Tibial nerve (tissue), 4 donors: Measurements from ENCODE around the gene MRPL52. TPM values are rescaled to one million over a fixed set of nuclear protein-coding genes. Genes with fewer than 3 reads are reported as not detected.
"Not testable (repeated sequence)": the region's sequence is repeated elsewhere in the genome, so short reads cannot be mapped to it uniquely, and the experiment has no call there.

Experiments used
- DNase-seq, 2 donors: peaks; one replicate each; pipeline ENCODE4 v3.0.0-alpha.2; 2019; ENCODE audit warnings: low spot score in 2 of 2
- H3K27ac ChIP-seq, 4 donors: fragments of 200-600 bp; sonication (generic) in 3 of 4; one replicate each; pipeline ENCODE4 v1.5.1; 2017 to 2019; ENCODE audit warnings: mild to moderate bottlenecking in 1 of 4
- H3K27me3 ChIP-seq, 2 donors: fragments of 200-600 bp; sonication (generic) in 1 of 2; one replicate each; pipeline versions ENCODE4 v1.5.1 to v1.6.0; 2017 to 2019
- H3K36me3 ChIP-seq, 3 donors: fragments of 200-600 bp; sonication (generic); one replicate each; pipeline ENCODE4 v1.5.1; 2018 to 2019
- H3K4me1 ChIP-seq, 4 donors: fragments of 200-600 bp; sonication (generic) in 3 of 4; one replicate each; pipeline ENCODE4 v1.5.1; 2017 to 2019
- H3K4me3 ChIP-seq, 4 donors: fragments of 200-600 bp; sonication (generic) in 3 of 4; one replicate each; pipeline ENCODE4 v1.5.1; 2017 to 2019; ENCODE audit warnings: mild to moderate bottlenecking in 1 of 4, moderate library complexity in 1 of 4
- H3K9me3 ChIP-seq, 4 donors: fragments of 200-600 bp; sonication (generic) in 3 of 4; one replicate each; pipeline ENCODE4 v1.5.1; 2017 to 2019
- CTCF ChIP-seq, 5 experiments: fragments of 200-600 bp in 3 of 5; fragments of 450-650 bp in 2 of 5; sonication (generic) in 3 of 5; IDR thresholded peaks; one replicate each; pipeline ENCODE4 v1.5.1; 2016 to 2019; ENCODE audit warnings: antibody characterized with exemption in 5 of 5, mild to moderate bottlenecking in 3 of 5, moderate library complexity in 2 of 5
- EP300 ChIP-seq, 2 donors: sonication (generic); formaldehyde crosslinking; IDR thresholded peaks; one replicate each; pipeline ENCODE4 v1.6.1; 2017; ENCODE audit warnings: antibody characterized with exemption in 2 of 2, mild to moderate bottlenecking in 1 of 2
- POLR2A ChIP-seq, 2 donors: fragments of 450-650 bp; IDR thresholded peaks; one replicate each; pipeline ENCODE4 v1.6.1; 2017; ENCODE audit warnings: antibody characterized with exemption in 2 of 2, mild to moderate bottlenecking in 2 of 2, moderate library complexity in 2 of 2
- WGBS, 2 donors: methylation state at CpG; one replicate each; pipeline ENCODE4 v1.1.5; 2018; 5-methylcytosine and 5-hydroxymethylcytosine counted together
- total RNA-seq, 4 donors: library from RNA; depleted of rRNA; stranded (reverse); fragments of >200 nt; gene quantifications; one replicate each; pipeline ENCODE4 v1.1.0, GENCODE V29; 2016

MRPL52 gene
- total RNA-seq, 4 donors from 2014 or later: 26.7 to 44.0 (median 30.2) TPM

- Histone ChIP-seq H3K4me3 (no peak overlapping the region), H3K27me3 (no peaks in the 10 kb centered on the region), H3K27ac (no peak overlapping the region), H3K4me1 (peaks cover 0 to 35% (median 5%) of the 10 kb centered on the region in 4 donors), H3K9me3 (no peaks in the 10 kb centered on the region), H3K36me3 (no peaks in the 10 kb centered on the region)
- DNase-seq: no peak
- no peak for TF ChIP-seq POLR2A (IDR thresholded peaks at IDR 0.05)
- 46 to 47% methylated on average over 8 of the region's 8 CpGs for WGBS, 2 donors
Observed at GRCh38 chr14:22824711-22825359, 4.9 kb upstream of the MRPL52 start.

- peak overlapping the region; percentile 49 to 84 (median 74) for H3K27ac ChIP-seq
- not testable (repeated sequence) for DNase-seq
- WGBS, 2 donors: 81 to 83% methylated on average over 12 of the region's 12 CpGs
Observed at GRCh38 chr14:22829076-22829660, 519 bp upstream of the MRPL52 start.

DNA sequence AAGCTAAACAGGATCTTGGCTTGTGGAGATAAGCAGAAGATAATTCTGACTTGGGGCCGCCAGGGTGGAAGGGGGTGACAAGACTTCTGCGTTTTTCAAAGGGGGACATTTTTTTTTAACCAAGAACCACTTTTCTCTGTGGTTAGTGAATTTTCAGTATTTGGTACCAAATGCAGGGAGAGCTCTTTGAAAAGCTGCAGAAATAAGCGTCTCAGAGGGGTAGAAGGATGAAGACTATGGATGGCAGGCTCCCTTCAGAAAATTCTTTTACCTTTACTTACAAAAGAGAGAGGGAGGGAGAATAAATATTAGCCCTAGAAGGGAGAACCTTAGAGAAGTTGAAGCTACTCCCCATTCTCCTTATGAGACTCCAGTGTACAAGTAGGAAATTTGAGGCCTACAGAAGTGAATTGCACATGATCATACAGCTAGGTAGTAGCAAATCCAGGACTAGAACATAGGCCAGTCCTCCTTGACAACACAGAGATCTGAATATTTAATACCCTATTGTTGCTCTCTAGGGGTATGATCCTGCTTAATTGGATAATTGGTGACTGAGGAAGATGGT is 840 bp downstream of the MRPL52 start:
- 22 to 25% methylated on average over 3 of the region's 3 CpGs for WGBS, 2 donors

More at GRCh38 chr14:22829076-22829660, 519 bp upstream of the MRPL52 start:
- Histone ChIP-seq H3K4me1 (peaks cover 0 to 17% (median 7%) of the 10 kb centered on the region in 4 donors), H3K4me3 (peak overlapping the region; percentile 68 to 82 (median 74)), H3K36me3 (peaks cover 0 to 19% (median 9%) of the 10 kb centered on the region in 3 donors)
- H3K27me3 ChIP-seq, H3K9me3 ChIP-seq: not testable (repeated sequence)

DNA sequence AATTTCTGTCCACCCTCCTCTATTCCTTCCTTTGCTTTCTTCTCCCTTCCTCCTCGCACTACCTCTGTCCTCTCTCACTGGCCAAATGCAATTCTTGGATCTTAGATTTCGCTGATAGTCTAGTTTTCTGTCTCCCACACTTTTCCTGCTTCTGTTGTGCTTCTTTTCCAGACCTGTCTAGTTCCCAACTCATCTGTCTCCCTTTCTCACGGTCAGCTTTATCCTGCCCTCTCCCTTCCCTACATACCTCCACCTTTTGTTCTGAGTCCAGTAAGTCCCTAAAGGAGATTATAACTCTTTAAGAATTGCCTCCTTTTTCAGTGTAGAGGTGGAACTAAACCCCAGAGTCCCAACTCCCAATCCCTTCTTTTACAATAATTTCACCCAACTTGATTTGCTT is 5.8 kb downstream of the MRPL52 start:
- TF ChIP-seq EP300 (IDR thresholded peaks at IDR 0.05) (no peak), POLR2A (IDR thresholded peaks at IDR 0.05) (no peak), CTCF (IDR thresholded peaks at IDR 0.05) (no peak)
- no peaks in the 10 kb centered on the region for H3K9me3 ChIP-seq
- peak overlapping the region in 3 of 4 donors; percentile 96 to 100 (median 97) for H3K27ac ChIP-seq
- H3K27me3 ChIP-seq: no peaks in the 10 kb centered on the region
- DNase-seq: no peak
- WGBS, 2 donors: 69 to 77% methylated on average over 3 of the region's 3 CpGs
- peaks cover 0 to 34% (median 16%) of the 10 kb centered on the region in 4 donors for H3K4me1 ChIP-seq
- peaks cover 0 to 25% (median 9%) of the 10 kb centered on the region in 3 donors for H3K36me3 ChIP-seq
- no peak overlapping the region for H3K4me3 ChIP-seq

More for the DNA sequence above, 840 bp downstream of the MRPL52 start:
- no peak for DNase-seq
- H3K27ac ChIP-seq: peak overlapping the region in 2 of 4 donors; percentile 84
- peak overlapping the region; percentile 68 to 82 (median 74) for H3K4me3 ChIP-seq
- H3K36me3 ChIP-seq: peaks cover 0 to 25% (median 9%) of the 10 kb centered on the region in 3 donors
- H3K4me1 ChIP-seq: peaks cover 0 to 12% (median 7%) of the 10 kb centered on the region in 4 donors
- no peaks in the 10 kb centered on the region for H3K27me3 ChIP-seq
- no peaks in the 10 kb centered on the region for H3K9me3 ChIP-seq
- TF ChIP-seq POLR2A (IDR thresholded peaks at IDR 0.05) (no peak), EP300 (IDR thresholded peaks at IDR 0.05) (no peak), CTCF (IDR thresholded peaks at IDR 0.05) (no peak)

DNA sequence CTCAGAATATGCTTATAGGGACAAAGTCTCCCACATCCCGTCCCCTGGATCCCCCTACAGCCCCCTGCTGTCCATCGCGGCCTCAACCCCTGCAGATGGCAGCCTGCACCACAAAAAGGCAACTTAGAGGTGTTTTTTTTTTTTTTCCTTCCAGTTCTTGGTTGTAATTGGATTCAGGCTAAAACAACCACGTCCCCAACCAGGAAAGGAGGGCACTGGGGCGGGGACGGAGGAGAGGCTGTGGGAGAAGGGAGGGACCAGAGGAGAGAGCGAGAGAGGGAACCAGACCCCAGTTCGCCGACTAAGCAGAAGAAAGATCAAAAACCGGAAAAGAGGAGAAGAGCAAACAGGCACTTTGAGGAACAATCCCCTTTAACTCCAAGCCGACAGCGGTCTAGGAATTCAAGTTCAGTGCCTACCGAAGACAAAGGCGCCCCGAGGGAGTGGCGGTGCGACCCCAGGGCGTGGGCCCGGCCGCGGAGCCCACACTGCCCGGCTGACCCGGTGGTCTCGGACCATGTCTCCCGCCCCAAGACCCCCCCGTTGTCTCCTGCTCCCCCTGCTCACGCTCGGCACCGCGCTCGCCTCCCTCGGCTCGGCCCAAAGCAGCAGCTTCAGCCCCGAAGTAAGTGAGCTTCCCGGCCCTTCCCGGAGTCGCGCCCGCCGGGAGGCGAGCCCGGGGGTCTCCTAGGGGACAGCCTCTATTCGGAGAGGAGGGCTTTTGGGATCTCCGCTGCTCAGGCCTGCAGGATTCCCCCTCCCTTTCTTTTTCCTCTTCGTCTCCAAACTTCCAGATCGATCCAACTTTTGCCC is 6.8 kb downstream of the MRPL52 start, which contains the start of gene MMP14:
TSS of gene MMP14 (plus strand) at position 285 of the 813 bp plus-strand sequence. CDS start at position 518, 233 bp downstream.
- H3K27me3 ChIP-seq: no peaks in the 10 kb centered on the region
- TF ChIP-seq POLR2A (IDR thresholded peaks at IDR 0.05): peak; percentile 70 to 84
- TF ChIP-seq CTCF (IDR thresholded peaks at IDR 0.05): peak; percentile 14 to 56 (median 41)
- peak in 1 of 2 donors; percentile 96 for TF ChIP-seq EP300 (IDR thresholded peaks at IDR 0.05)
- H3K9me3 ChIP-seq: no peaks in the 10 kb centered on the region
- peaks cover 0 to 41% (median 13%) of the 10 kb centered on the region in 4 donors for H3K4me1 ChIP-seq
- peaks cover 0 to 31% (median 14%) of the 10 kb centered on the region in 3 donors for H3K36me3 ChIP-seq
- WGBS, 2 donors: 1% methylated on average over 46 of the region's 46 CpGs
- peak within 1 kb of the TSS; percentile 96 to 100 (median 96) for H3K27ac ChIP-seq
- H3K4me3 ChIP-seq: peak within 1 kb of the TSS; percentile 75 to 99 (median 82)
- DNase-seq: peak; percentile 80 to 88
